Measurements from ENCODE around the gene CXXC4.

CXXC4 gene

DNA sequence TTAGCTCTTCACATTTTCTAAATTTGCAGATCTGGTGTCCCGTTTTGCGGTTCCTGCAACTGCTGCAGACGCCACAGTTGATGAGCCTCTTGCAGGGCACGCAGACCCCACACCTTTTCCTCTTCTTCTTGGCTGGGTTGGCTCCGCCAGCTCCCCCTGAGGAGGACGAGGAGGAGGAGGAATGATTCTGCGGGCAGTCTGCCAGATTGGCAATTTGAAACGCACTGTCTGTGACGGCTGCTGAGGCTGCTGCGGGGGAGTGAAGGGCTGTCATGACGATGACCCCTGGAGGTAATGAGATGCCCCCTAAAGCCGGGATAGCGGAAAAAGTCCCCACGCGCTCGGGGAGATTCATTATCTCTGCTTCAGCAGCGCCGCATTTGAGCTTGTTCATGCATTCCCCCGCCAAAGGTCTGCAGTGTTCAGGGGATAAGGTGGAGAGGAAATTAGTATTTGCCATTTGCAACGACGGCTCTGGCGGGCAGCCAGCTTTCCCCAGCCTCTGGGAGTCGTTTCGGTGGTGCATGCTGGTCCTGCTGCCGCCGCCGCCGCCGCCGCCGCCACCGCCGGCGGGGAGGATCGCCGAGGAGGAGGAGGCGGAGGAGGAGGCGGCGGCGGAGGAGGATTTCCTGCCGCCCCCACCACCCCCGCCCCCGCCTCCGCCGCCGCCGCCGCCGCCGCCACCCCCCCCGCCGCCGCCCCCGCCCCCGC is 3.8 kb downstream of the CXXC4 start:
- Histone ChIP-seq H3K27ac (ENCODE audit: insufficient read depth, low read depth, low read length, poor library complexity, severe bottlenecking) (peak overlapping the region; percentile 91), H3K36me3 (ENCODE audit: control insufficient read depth, insufficient read depth, low read length) (no peaks in the 10 kb centered on the region), H3K4me1 (ENCODE audit: control insufficient read depth, insufficient read depth, low read length) (peaks cover 31% of the 10 kb centered on the region), H3K9me3 (ENCODE audit: control insufficient read depth, low read length) (no peaks in the 10 kb centered on the region), H3K4me3 (ENCODE audit: insufficient read depth, low read depth, low read length) (peak overlapping the region; percentile 63), H3K27me3 (ENCODE audit: control insufficient read depth, insufficient read depth, low read length, poor library complexity, severe bottlenecking) (no peaks in the 10 kb centered on the region)
- WGBS, 2 experiments = 1% methylated on average over 47 to 52 of the region's 55 CpGs

- Histone ChIP-seq H3K9me3 (ENCODE audit: control insufficient read depth, low read length) (no peaks in the 10 kb centered on the region), H3K4me1 (ENCODE audit: control insufficient read depth, insufficient read depth, low read length) (peaks cover 35% of the 10 kb centered on the region), H3K36me3 (ENCODE audit: control insufficient read depth, insufficient read depth, low read length) (no peaks in the 10 kb centered on the region), H3K27ac (ENCODE audit: insufficient read depth, low read depth, low read length, poor library complexity, severe bottlenecking) (peak overlapping the region; percentile 91), H3K27me3 (ENCODE audit: control insufficient read depth, insufficient read depth, low read length, poor library complexity, severe bottlenecking) (no peaks in the 10 kb centered on the region), H3K4me3 (ENCODE audit: insufficient read depth, low read depth, low read length) (peak overlapping the region; percentile 63)
- 27 to 40% methylated on average over 4 to 7 of the region's 7 CpGs for WGBS, 2 experiments
Measured at GRCh38 chr4:104490096-104490769, 4.5 kb downstream of the CXXC4 start.

DNA sequence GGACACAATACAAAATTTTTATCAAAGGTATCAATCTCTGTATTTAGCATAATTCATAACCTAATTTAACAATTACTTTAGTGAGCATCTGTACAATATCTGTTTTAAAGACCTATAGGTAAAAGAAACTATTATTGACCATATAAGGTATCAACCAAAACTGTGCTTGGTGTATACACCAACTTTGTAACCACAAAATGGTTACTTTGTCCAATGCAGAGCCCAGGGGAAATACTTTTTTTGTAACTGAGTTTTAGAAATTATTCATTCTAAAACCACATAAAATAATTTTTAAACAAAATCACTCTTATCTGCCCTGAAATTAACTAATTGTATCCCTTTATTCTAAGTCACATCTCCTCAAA is 5.0 kb downstream of the CXXC4 start:
- Histone ChIP-seq H3K36me3 (ENCODE audit: control insufficient read depth, insufficient read depth, low read length) (no peaks in the 10 kb centered on the region), H3K27ac (ENCODE audit: insufficient read depth, low read depth, low read length, poor library complexity, severe bottlenecking) (no peak overlapping the region), H3K4me3 (ENCODE audit: insufficient read depth, low read depth, low read length) (peak overlapping the region; percentile 63), H3K9me3 (ENCODE audit: control insufficient read depth, low read length) (no peaks in the 10 kb centered on the region), H3K27me3 (ENCODE audit: control insufficient read depth, insufficient read depth, low read length, poor library complexity, severe bottlenecking) (no peaks in the 10 kb centered on the region), H3K4me1 (ENCODE audit: control insufficient read depth, insufficient read depth, low read length) (peaks cover 35% of the 10 kb centered on the region)

DNA sequence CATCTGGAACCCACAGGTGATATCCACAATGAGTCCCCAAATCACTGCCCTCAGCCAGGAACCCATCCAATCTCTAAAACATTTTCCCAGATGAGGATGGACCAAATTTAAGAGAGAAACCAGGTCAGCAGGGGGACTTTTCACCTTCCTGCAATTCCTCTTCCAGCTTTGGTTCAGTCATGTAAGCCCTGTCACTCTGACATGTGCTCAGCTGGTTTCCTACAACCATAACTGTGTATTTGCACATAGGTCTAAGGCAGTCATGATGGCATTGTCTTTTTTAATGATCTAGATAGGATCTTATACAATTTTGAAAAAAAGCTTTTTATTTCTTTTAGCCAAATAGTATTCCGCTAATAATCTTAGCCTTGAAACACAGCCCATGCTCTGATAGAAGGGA is 6.5 kb downstream of the CXXC4 start:
- Histone ChIP-seq H3K27ac (ENCODE audit: insufficient read depth, low read depth, low read length, poor library complexity, severe bottlenecking) (no peak overlapping the region), H3K36me3 (ENCODE audit: control insufficient read depth, insufficient read depth, low read length) (no peaks in the 10 kb centered on the region), H3K27me3 (ENCODE audit: control insufficient read depth, insufficient read depth, low read length, poor library complexity, severe bottlenecking) (no peaks in the 10 kb centered on the region), H3K9me3 (ENCODE audit: control insufficient read depth, low read length) (no peaks in the 10 kb centered on the region), H3K4me3 (ENCODE audit: insufficient read depth, low read depth, low read length) (no peak overlapping the region), H3K4me1 (ENCODE audit: control insufficient read depth, insufficient read depth, low read length) (peaks cover 35% of the 10 kb centered on the region)
- WGBS, 2 experiments = 100% methylated on average over 1 of the region's 1 CpG; no CpG with 5 or more reads in 1 of the 2 experiments

DNA sequence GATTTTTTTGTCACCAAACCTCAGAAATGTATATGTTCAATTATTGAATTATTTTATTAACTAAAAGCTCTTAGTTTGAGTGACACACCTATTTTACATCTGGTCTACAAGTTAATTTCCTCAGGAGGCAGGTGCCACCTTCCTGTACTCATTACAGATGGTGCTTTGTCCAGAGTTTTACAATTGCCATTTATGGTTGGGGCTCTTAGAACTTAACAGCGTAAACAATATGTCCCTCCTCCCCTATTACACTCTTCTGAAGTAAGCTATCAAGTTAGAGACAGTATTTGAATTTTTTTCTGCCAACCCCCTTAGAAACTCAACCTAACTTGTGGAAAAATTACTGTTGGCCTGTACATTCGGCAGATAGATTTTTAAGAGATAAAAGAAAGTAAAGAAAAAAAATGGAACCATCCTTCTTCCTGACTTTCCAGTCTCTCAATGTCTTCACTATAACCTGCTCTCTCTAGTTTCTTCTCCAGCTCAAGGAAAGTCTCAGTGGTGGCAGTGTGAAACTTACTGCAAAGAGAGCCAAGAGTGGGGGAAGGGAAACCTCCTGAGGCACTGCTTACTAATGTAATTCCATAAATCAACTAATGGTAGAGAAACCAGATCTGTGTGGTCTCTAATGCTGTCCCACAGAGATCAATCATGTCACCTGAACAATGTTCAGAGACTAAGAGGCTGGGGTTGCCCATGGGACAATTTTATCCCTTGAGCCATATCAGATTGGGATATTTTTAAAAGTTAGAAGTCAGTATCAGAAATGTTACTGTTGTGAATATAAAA is 7.8 kb downstream of the CXXC4 start:
- Histone ChIP-seq H3K27me3 (ENCODE audit: control insufficient read depth, insufficient read depth, low read length, poor library complexity, severe bottlenecking) (no peaks in the 10 kb centered on the region), H3K36me3 (ENCODE audit: control insufficient read depth, insufficient read depth, low read length) (no peaks in the 10 kb centered on the region), H3K27ac (ENCODE audit: insufficient read depth, low read depth, low read length, poor library complexity, severe bottlenecking) (no peak overlapping the region), H3K4me3 (ENCODE audit: insufficient read depth, low read depth, low read length) (no peak overlapping the region), H3K4me1 (ENCODE audit: control insufficient read depth, insufficient read depth, low read length) (peaks cover 35% of the 10 kb centered on the region), H3K9me3 (ENCODE audit: control insufficient read depth, low read length) (no peaks in the 10 kb centered on the region)
- WGBS, 2 experiments = 82 to 89% methylated on average over 1 to 2 of the region's 2 CpGs

DNA sequence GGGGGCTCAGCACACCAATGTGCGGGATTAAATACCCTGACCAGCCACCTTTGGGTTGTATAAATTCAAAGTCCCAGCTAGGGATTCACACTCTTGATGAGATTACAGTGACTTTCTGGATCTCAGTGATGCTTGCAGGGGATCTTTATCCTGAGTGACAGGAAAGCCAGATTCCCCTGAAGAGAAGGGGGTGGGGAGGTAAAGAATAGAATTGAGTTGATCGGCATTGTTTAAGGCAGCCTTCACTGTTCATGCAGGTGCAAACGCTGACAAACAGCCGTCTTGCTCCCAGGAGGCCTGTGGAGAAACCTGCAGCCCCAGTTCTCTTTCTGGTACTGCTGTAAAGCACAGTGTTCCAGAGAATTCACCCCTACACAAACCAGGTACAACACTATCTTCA is 19.0 kb downstream of the CXXC4 start:
- no peaks in the 10 kb centered on the region for H3K36me3 ChIP-seq (ENCODE audit: control insufficient read depth, insufficient read depth, low read length)
- H3K27ac ChIP-seq (ENCODE audit: insufficient read depth, low read depth, low read length, poor library complexity, severe bottlenecking) = peak overlapping the region; percentile 41
- no peak overlapping the region for H3K4me3 ChIP-seq (ENCODE audit: insufficient read depth, low read depth, low read length)
- no peaks in the 10 kb centered on the region for H3K27me3 ChIP-seq (ENCODE audit: control insufficient read depth, insufficient read depth, low read length, poor library complexity, severe bottlenecking)
- WGBS, 2 experiments = 5 to 17% methylated on average over 4 of the region's 4 CpGs
- no peaks in the 10 kb centered on the region for H3K9me3 ChIP-seq (ENCODE audit: control insufficient read depth, low read length)
- peaks cover 19% of the 10 kb centered on the region for H3K4me1 ChIP-seq (ENCODE audit: control insufficient read depth, insufficient read depth, low read length)

DNA sequence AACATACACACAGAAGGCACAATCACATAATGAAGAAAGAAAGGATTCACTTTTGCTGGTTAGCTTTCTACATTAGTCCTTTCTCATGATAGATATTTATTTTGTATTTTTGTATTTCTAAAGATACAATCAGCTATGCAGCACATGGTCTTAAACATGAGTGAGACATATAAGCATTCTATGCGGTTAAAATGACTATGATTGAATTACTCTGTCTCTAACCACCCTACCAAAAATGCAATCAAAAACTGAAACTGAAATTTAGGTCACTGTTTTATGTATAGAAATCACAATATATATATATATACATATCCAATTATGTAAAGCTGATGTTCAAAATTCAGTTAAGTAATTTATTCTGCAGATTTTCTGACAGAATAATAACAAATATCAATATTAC is 21.9 kb downstream of the CXXC4 start:
- no peak overlapping the region for H3K27ac ChIP-seq (ENCODE audit: insufficient read depth, low read depth, low read length, poor library complexity, severe bottlenecking)
- WGBS, 2 experiments = 100% methylated on average over 1 of the region's 1 CpG; no CpG with 5 or more reads in 1 of the 2 experiments
- no peaks in the 10 kb centered on the region for H3K36me3 ChIP-seq (ENCODE audit: control insufficient read depth, insufficient read depth, low read length)
- no peak overlapping the region for H3K4me3 ChIP-seq (ENCODE audit: insufficient read depth, low read depth, low read length)
- no peaks in the 10 kb centered on the region for H3K27me3 ChIP-seq (ENCODE audit: control insufficient read depth, insufficient read depth, low read length, poor library complexity, severe bottlenecking)
- peaks cover 19% of the 10 kb centered on the region for H3K4me1 ChIP-seq (ENCODE audit: control insufficient read depth, insufficient read depth, low read length)
- H3K9me3 ChIP-seq (ENCODE audit: control insufficient read depth, low read length) = no peaks in the 10 kb centered on the region

DNA sequence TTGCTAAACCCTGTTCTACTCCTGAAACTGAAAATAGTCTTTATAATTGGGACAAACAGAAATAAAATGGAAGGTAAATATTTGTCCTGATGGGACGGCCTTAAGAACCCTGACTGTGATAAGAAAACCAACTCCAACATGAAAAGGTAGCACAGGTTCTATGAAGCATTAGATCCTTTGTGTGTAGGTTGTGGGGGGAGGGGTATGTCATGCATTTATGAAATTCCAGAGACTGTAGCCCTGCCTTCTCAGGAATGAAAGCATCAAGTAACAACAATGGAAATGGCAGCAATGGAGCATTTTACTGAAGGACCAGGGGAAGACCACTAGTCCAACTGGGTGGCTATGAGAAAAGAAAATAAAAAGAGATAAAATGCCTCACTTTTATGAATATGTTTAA is 23.9 kb downstream of the CXXC4 start:
- H3K27me3 ChIP-seq (ENCODE audit: control insufficient read depth, insufficient read depth, low read length, poor library complexity, severe bottlenecking) = no peaks in the 10 kb centered on the region
- peaks cover 14% of the 10 kb centered on the region for H3K4me1 ChIP-seq (ENCODE audit: control insufficient read depth, insufficient read depth, low read length)
- H3K27ac ChIP-seq (ENCODE audit: insufficient read depth, low read depth, low read length, poor library complexity, severe bottlenecking) = no peak overlapping the region
- H3K36me3 ChIP-seq (ENCODE audit: control insufficient read depth, insufficient read depth, low read length) = no peaks in the 10 kb centered on the region
- no peaks in the 10 kb centered on the region for H3K9me3 ChIP-seq (ENCODE audit: control insufficient read depth, low read length)
- H3K4me3 ChIP-seq (ENCODE audit: insufficient read depth, low read depth, low read length) = no peak overlapping the region
- WGBS, 2 experiments = 71 to 72% methylated on average over 1 of the region's 1 CpG

DNA sequence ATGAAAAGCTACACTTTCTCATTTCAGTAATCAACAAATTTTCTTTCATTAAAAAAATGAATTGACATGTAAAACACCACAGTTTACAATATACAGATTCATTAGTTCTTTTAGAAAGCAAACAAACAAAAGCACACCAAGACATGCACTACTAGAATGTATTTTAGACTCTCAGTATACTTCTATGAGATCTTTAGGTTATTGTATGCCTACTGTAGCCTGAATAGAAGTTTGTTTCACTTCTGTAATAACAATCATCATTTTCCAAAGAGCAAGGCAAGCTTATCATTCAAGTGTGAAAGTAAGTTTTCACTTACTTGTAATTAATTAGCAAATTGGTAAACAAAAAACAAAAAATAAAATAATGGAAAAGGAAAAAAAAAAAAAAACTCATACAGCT is 24.9 kb downstream of the CXXC4 start:
- H3K36me3 ChIP-seq (ENCODE audit: control insufficient read depth, insufficient read depth, low read length) = no peaks in the 10 kb centered on the region
- H3K9me3 ChIP-seq (ENCODE audit: control insufficient read depth, low read length) = no peaks in the 10 kb centered on the region
- H3K4me3 ChIP-seq (ENCODE audit: insufficient read depth, low read depth, low read length) = no peak overlapping the region
- H3K27ac ChIP-seq (ENCODE audit: insufficient read depth, low read depth, low read length, poor library complexity, severe bottlenecking) = no peak overlapping the region
- H3K27me3 ChIP-seq (ENCODE audit: control insufficient read depth, insufficient read depth, low read length, poor library complexity, severe bottlenecking) = no peaks in the 10 kb centered on the region
- H3K4me1 ChIP-seq (ENCODE audit: control insufficient read depth, insufficient read depth, low read length) = peaks cover 7% of the 10 kb centered on the region

DNA sequence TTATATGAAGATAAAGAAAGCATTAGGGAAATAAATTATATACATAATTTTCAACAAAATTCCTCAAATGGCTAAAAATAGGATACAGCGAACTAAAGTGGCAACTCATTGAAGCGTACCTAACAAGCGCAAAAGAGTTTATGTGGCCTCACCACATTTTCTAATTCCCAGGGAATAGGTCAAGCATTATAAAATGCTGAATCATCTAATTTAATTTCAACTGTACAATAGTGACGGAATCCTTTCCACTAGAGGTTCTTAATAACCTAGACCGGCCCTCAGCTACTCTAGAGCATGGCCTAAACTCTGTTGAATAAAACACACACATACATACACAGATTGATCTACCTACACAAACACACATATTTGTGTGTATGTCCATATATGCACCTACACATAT is 29.1 kb downstream of the CXXC4 start:
- no peaks in the 10 kb centered on the region for H3K4me1 ChIP-seq (ENCODE audit: control insufficient read depth, insufficient read depth, low read length)
- H3K36me3 ChIP-seq (ENCODE audit: control insufficient read depth, insufficient read depth, low read length) = no peaks in the 10 kb centered on the region
- no peak overlapping the region for H3K27ac ChIP-seq (ENCODE audit: insufficient read depth, low read depth, low read length, poor library complexity, severe bottlenecking)
- no peaks in the 10 kb centered on the region for H3K9me3 ChIP-seq (ENCODE audit: control insufficient read depth, low read length)
- no peaks in the 10 kb centered on the region for H3K27me3 ChIP-seq (ENCODE audit: control insufficient read depth, insufficient read depth, low read length, poor library complexity, severe bottlenecking)
- H3K4me3 ChIP-seq (ENCODE audit: insufficient read depth, low read depth, low read length) = no peak overlapping the region
- 91 to 95% methylated on average over 5 of the region's 5 CpGs for WGBS, 2 experiments

Measured in ectodermal cell (in vitro differentiated cells).